Omental fat pad (tissue), 4 donors: ENCODE measurements around the gene TAF1A. TPM values are rescaled to one million over a fixed set of nuclear protein-coding genes. Genes with fewer than 3 reads are reported as not detected.
A peak's percentile ranks its signal among the peaks of the same experiment; 100 is the strongest.

Experiments used
- ATAC-seq: fragments of 150-250 bp; one replicate; pipeline ENCODE4 v1.9.1; 2016; ENCODE audit warnings: mild to moderate bottlenecking, moderate library complexity; ENCODE audit not compliant: low FRiP score
- DNase-seq: peaks from one replicate; pipeline ENCODE4 v3.0.0-alpha.2; 2019; ENCODE audit warnings: low spot score
- total RNA-seq, 4 donors: library from RNA; depleted of rRNA; stranded (reverse); fragments of >200 nt; gene quantifications; one replicate each; pipeline ENCODE4 v1.1.0, GENCODE V29; 2016
- TF ChIP-seq, protein P1 (sequence below), 3 donors: fragments of 450-650 bp; IDR thresholded peaks; one replicate each; pipeline ENCODE4 v1.5.1; 2016 to 2017; ENCODE audit warnings: antibody characterized with exemption in 3 of 3, mild to moderate bottlenecking in 3 of 3, moderate library complexity in 2 of 3

The TAF1A gene
- total RNA-seq, 4 donors from 2014 or later, result 4.1 to 11.4 (median 8.3) TPM

DNA sequence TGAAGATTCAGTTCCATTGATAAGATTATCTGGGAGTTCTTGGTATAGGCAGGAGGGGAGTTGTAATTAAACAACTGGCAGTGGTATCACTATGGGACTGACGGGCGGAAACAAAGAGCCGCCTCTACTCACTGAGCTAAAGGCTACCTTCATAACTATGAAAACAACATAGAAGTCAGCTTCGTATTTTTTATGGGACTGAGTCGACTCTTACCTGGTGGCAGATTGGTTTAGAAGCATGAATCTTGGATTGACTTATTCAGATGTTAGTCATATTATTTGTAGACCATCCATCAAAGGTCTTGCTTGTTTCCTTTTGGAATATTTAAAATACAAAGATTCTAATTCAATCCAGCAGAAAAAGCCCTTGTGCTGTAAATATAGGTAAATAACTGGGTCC is 35.6 kb downstream of the TAF1A start:
- TF ChIP-seq, protein P1, sequence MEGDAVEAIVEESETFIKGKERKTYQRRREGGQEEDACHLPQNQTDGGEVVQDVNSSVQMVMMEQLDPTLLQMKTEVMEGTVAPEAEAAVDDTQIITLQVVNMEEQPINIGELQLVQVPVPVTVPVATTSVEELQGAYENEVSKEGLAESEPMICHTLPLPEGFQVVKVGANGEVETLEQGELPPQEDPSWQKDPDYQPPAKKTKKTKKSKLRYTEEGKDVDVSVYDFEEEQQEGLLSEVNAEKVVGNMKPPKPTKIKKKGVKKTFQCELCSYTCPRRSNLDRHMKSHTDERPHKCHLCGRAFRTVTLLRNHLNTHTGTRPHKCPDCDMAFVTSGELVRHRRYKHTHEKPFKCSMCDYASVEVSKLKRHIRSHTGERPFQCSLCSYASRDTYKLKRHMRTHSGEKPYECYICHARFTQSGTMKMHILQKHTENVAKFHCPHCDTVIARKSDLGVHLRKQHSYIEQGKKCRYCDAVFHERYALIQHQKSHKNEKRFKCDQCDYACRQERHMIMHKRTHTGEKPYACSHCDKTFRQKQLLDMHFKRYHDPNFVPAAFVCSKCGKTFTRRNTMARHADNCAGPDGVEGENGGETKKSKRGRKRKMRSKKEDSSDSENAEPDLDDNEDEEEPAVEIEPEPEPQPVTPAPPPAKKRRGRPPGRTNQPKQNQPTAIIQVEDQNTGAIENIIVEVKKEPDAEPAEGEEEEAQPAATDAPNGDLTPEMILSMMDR (IDR thresholded peaks at IDR 0.05), result no peak
- DNase-seq (no peak), ATAC-seq (no peak)

DNA sequence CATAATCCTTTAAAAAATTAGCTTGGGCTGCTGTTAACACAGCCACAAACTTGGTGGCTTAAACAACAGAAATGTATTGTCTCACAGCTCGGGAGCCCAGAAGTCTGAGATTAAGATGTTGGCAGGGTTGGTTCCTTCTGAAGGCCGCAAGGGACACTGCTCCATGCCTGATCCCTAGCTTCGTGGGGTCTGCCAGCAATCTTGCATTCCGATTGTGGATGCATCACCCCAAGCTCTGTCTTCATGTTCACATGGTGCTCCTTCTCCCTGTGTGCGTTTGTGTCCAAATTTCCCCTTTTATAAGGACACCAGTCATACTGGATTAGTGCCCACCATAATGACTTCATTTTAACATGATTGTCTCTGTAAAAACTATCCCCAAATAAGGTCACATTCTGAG is 36.9 kb downstream of the TAF1A start:
- TF ChIP-seq, protein P1 (IDR thresholded peaks at IDR 0.05), result no peak
- no peak for DNase-seq
- no peak for ATAC-seq

DNA sequence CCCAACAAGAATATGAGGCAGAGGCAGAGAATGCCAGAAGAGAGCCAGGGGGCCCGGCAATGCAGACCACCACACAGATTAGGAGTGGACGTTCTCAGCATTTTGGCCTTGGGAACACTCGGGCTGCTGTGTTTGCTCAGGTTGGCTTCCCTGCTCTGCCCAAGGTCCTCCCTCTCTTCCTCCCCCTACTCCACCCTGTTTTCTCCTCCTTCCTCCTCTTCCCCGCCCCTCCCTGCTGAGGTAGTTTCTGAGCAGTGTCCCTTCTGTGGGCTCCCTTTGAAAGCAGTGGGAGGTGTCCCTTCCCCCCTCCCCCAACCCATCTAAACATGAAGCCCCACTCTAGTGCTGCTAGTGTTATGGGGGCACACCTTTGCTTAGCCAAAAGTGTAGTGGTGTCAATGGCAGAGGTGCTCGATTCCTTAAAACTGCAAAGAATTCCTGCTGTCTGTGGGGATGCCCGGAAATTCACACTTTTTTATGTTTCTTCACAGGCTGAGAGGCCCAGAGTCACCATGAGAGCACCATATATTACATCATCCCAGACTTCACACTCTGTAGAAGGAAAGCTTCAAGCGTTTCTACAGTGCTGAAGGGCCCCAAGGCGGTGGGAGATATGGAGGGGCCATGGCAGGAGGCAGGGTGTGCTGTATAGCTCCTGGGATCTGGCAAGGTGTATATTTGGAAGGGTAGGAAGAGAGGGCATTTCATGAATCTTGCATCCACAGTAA is 41.6 kb downstream of the TAF1A start, which contains the start of gene HHIPL2:
Gene HHIPL2 (minus strand): TSS at position 161 of the 728 bp plus-strand sequence. CDS start 60 bp downstream, at position 101.
- ATAC-seq (no peak), DNase-seq (no peak)
- TF ChIP-seq, protein P1 (IDR thresholded peaks at IDR 0.05), result no peak

DNA sequence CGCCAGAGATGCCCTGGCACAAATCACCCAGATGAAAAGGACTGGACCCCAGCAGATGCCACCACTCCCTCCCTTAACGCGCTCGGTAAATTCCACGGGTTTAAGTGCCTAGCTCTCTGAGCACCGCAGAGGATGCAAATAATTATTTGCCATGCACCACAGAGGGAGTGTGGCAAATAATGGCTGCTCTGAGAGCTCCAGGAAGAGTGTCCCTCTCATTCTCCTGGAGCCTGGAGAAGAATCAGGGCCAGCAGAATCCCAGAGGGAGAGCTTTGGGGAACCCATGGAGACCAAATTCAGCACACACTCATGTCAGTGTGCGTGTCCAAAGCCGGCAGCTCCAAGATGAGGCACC is 42.5 kb downstream of the TAF1A start:
- TF ChIP-seq, protein P1 (IDR thresholded peaks at IDR 0.05), result no peak
- DNase-seq (no peak), ATAC-seq (no peak)

DNA sequence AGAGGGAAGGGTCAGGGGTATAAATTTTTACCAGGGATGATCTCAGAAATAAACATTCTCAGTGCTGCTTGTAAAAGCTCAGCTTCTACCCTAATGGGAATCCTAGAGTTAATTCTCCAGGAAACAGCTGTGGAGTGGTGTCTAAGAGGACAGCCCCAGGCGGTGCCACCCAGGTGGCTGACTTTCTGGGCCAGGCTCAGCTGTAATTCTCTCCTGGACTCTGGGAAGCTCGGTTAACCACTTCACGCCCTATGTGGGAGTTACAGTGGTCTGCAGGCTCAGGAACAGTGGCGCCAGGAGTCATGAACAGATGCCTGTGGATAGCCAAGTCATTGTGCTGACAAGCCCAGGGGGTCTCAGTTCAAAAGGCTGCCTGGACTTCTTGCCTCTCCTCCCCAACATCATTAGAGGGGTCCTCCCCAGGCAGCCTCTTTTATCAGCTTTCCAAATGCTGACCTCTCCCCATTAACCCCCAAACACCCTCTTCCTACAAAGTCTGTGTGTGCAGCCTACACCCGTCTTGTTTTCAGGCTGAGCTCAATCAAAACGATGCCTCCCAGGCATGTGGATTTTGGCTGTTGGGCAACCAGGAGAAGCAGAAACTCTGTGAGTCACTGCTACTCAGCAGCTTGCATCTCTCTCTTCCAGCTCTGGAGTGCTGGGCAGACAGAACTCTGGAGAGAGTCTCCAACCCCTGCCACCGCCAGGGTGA is 43.0 kb downstream of the TAF1A start:
- DNase-seq (no peak), ATAC-seq (peak; percentile 53)
- TF ChIP-seq, protein P1 (IDR thresholded peaks at IDR 0.05), result no peak

DNA sequence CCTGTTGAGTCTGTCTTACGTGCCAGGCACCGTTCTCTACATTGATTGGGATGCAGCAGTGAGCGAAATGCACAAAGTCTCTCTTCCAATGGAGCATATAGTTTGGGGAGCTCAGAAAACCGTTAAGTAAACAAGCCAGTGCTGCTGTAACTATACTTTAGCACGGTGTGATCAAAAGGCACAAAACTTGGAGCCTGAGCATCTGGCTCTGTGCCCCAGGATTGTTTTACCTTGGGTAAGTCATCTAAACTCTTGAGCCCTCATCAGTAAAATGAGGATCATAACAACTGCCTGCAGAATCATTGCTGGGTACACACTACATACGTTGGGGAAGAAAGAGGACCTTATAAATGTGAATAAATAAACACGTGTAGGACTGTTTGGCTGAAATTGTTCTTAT is 43.6 kb downstream of the TAF1A start:
- no peak for DNase-seq

More for the DNA sequence above, 43.6 kb downstream of the TAF1A start:
- ATAC-seq, result no peak
- TF ChIP-seq, protein P1 (IDR thresholded peaks at IDR 0.05), result no peak
